GM12891 (cell line): ENCODE data around the gene HS3ST4.
"Not testable (repeated sequence)": the region's sequence is repeated elsewhere in the genome, so short reads cannot be mapped to it uniquely, and the experiment has no call there.

ENCODE experiments used
- PAX5 ChIP-seq: IDR thresholded peaks from 2 replicates; pipeline ENCODE4 v1.6.1; 2011; ENCODE audit warnings: low read length, moderate library complexity, mild to moderate bottlenecking; ENCODE audit not compliant: insufficient read depth, severe bottlenecking
- POLR2A ChIP-seq: IDR thresholded peaks from 2 replicates; pipeline ENCODE4 v1.6.1; 2011; ENCODE audit warnings: low read depth, low read length, control low read depth
- POLR2AphosphoS5 ChIP-seq: IDR thresholded peaks from 2 replicates; pipeline ENCODE4 v1.6.1; 2011; ENCODE audit warnings: low read depth, low read length, control low read depth
- POU2F2 ChIP-seq: IDR thresholded peaks from 2 replicates; pipeline ENCODE4 v1.6.1; 2011; ENCODE audit warnings: low read depth, mild to moderate bottlenecking, control low read depth, low read length, moderate library complexity
- SPI1 ChIP-seq: IDR thresholded peaks from 2 replicates; pipeline ENCODE4 v1.6.1; 2011; ENCODE audit warnings: low read depth, low read length, control low read depth
- TAF1 ChIP-seq: IDR thresholded peaks from 2 replicates; pipeline ENCODE4 v1.6.1; 2011; ENCODE audit warnings: low read depth, low read length, control low read depth

GRCh38 chr16:26098206-26098605, 406.4 kb downstream of the HS3ST4 start:
- TF ChIP-seq POLR2AphosphoS5, SPI1, POLR2A, TAF1, PAX5, POU2F2: not testable (repeated sequence)
